KOPT-K1 (cell line): ENCODE results near the gene DPP7.

Experiments
- H3K27ac ChIP-seq: fragments of 200-600 bp; sonication (generic); 2 replicates; pipeline ENCODE4 v1.5.1; 2016; ENCODE audit warnings: antibody characterized with exemption, mild to moderate bottlenecking, low read depth, low read length; ENCODE audit not compliant: poor library complexity, severe bottlenecking
- H3K36me3 ChIP-seq: fragments of 200-600 bp; sonication (generic); 2 replicates; pipeline ENCODE4 v1.5.1; 2017; ENCODE audit warnings: antibody characterized with exemption, mild to moderate bottlenecking, low read length, moderate library complexity; ENCODE audit not compliant: insufficient read depth
- H3K9me3 ChIP-seq: fragments of 200-600 bp; sonication (generic); 2 replicates; pipeline ENCODE4 v1.5.1; 2017; ENCODE audit warnings: antibody characterized with exemption, low read length, mild to moderate bottlenecking; ENCODE audit not compliant: insufficient read depth, poor library complexity, severe bottlenecking

DPP7 gene

GRCh38 chr9:137097761-137098462 lies 16.6 kb downstream of the DPP7 start:
- Histone ChIP-seq H3K9me3 (peaks cover 15% of the 10 kb centered on the region), H3K36me3 (peaks cover 61% of the 10 kb centered on the region), H3K27ac (no peak overlapping the region)

- peak overlapping the region; percentile 68 for H3K27ac ChIP-seq
- peaks cover 6% of the 10 kb centered on the region for H3K9me3 ChIP-seq
- H3K36me3 ChIP-seq = peaks cover 52% of the 10 kb centered on the region
Measured at GRCh38 chr9:137096785-137097546, 17.6 kb downstream of the DPP7 start.

- Histone ChIP-seq H3K27ac (peak overlapping the region; percentile 68), H3K9me3 (no peaks in the 10 kb centered on the region), H3K36me3 (peaks cover 41% of the 10 kb centered on the region; the same call in 1 of the 2 replicates)
Measured at GRCh38 chr9:137095664-137096517, 18.6 kb downstream of the DPP7 start.

GRCh38 chr9:137089232-137089947 lies 25.1 kb downstream of the DPP7 start:
- Histone ChIP-seq H3K36me3 (no peaks in the 10 kb centered on the region), H3K9me3 (no peaks in the 10 kb centered on the region), H3K27ac (no peak overlapping the region)

- Histone ChIP-seq H3K36me3 (no peaks in the 10 kb centered on the region), H3K9me3 (no peaks in the 10 kb centered on the region), H3K27ac (no peak overlapping the region)
Measured at GRCh38 chr9:137088121-137088520, 26.4 kb downstream of the DPP7 start.

- H3K27ac ChIP-seq = peak overlapping the region; percentile 62
- no peaks in the 10 kb centered on the region for H3K9me3 ChIP-seq
- no peaks in the 10 kb centered on the region for H3K36me3 ChIP-seq
Measured at GRCh38 chr9:137087409-137087925, 27.1 kb downstream of the DPP7 start.

GRCh38 chr9:137086531-137087408 lies 27.8 kb downstream of the DPP7 start, which contains the start of gene MAN1B1:
MAN1B1 (plus strand) TSS chr9:137086985; CDS start chr9:137087000, 15 bp downstream.
- Histone ChIP-seq H3K36me3 (no peaks in the 10 kb centered on the region), H3K9me3 (no peaks in the 10 kb centered on the region), H3K27ac (peak within 1 kb of the TSS; percentile 62)

GRCh38 chr9:137085920-137086530 lies 28.5 kb downstream of the DPP7 start:
- Histone ChIP-seq H3K36me3 (no peaks in the 10 kb centered on the region), H3K9me3 (no peaks in the 10 kb centered on the region), H3K27ac (peak overlapping the region; percentile 61)

GRCh38 chr9:137084526-137084925 lies 30.0 kb downstream of the DPP7 start:
- no peaks in the 10 kb centered on the region for H3K9me3 ChIP-seq
- no peak overlapping the region for H3K27ac ChIP-seq
- H3K36me3 ChIP-seq = no peaks in the 10 kb centered on the region

GRCh38 chr9:137083394-137084004 lies 31.0 kb downstream of the DPP7 start:
- H3K36me3 ChIP-seq = no peaks in the 10 kb centered on the region
- H3K9me3 ChIP-seq = no peaks in the 10 kb centered on the region
- H3K27ac ChIP-seq = no peak overlapping the region

- Histone ChIP-seq H3K27ac (no peak overlapping the region), H3K36me3 (no peaks in the 10 kb centered on the region), H3K9me3 (no peaks in the 10 kb centered on the region)
Measured at GRCh38 chr9:137082925-137083290, 31.6 kb downstream of the DPP7 start.

- Histone ChIP-seq H3K27ac (no peak overlapping the region), H3K36me3 (no peaks in the 10 kb centered on the region), H3K9me3 (no peaks in the 10 kb centered on the region)
Measured at GRCh38 chr9:137082222-137082924, 32.2 kb downstream of the DPP7 start.
